ENCODE data around the gene C20orf202. TPM values are rescaled to one million over a fixed set of nuclear protein-coding genes. Genes with fewer than 3 reads are reported as not detected.
"Not testable (repeated sequence)": the region's sequence is repeated elsewhere in the genome, so short reads cannot be mapped to it uniquely, and the experiment has no call there.

C20orf202 gene
- polyA plus RNA-seq, 3 donors: 0.30 to 0.41 (median 0.33) TPM

- DNase-seq: no peak
These were observed 42.3 kb downstream of the C20orf202 start for GRCh38 chr20:1245578-1245977.

- DNase-seq: no peak
These were observed 44.4 kb downstream of the C20orf202 start for GRCh38 chr20:1247689-1248088.

GRCh38 chr20:1250282-1250681 lies 47.0 kb downstream of the C20orf202 start:
- not testable (repeated sequence) for DNase-seq

- no peak for DNase-seq
These were observed 49.2 kb downstream of the C20orf202 start for GRCh38 chr20:1252416-1252815.

GRCh38 chr20:1254254-1254653 lies 51.0 kb downstream of the C20orf202 start:
- DNase-seq: peak; percentile 26

GRCh38 chr20:1255675-1256074 lies 52.4 kb downstream of the C20orf202 start:
- no peak for DNase-seq

Other genes with a start within 250 kb of the C20orf202 start
- 1 to 10 TPM; 1.7 to 3.3 (median 2.1) TPM for gene RSPO4, start 201.1 kb upstream of the C20orf202 start, polyA plus RNA-seq (ENCODE audit: insufficient read length in 3 of 3)
- 100 to 1,000 TPM; 134 to 151 (median 151) TPM for gene PSMF1, start 84.9 kb upstream of the C20orf202 start, polyA plus RNA-seq (ENCODE audit: insufficient read length in 3 of 3)
- 1 to 10 TPM; 2.9 to 6.5 (median 5.7) TPM for gene TMEM74B, start 18.5 kb upstream of the C20orf202 start, polyA plus RNA-seq (ENCODE audit: insufficient read length in 3 of 3)
- not detected for gene RAD21L1, start 22.6 kb downstream of the C20orf202 start, polyA plus RNA-seq (ENCODE audit: insufficient read length in 3 of 3)
- 1 to 10 TPM; 3.2 to 4.0 (median 3.2) TPM for gene SNPH, start 62.8 kb downstream of the C20orf202 start, polyA plus RNA-seq (ENCODE audit: insufficient read length in 3 of 3)
- 1 to 10 TPM; 2.5 to 3.5 (median 3.4) TPM for gene SDCBP2, start 125.7 kb downstream of the C20orf202 start, polyA plus RNA-seq (ENCODE audit: insufficient read length in 3 of 3)
- 100 to 1,000 TPM; 340 to 380 (median 358) TPM for gene FKBP1A, start 189.6 kb downstream of the C20orf202 start, polyA plus RNA-seq (ENCODE audit: insufficient read length in 3 of 3)